Bone marrow (tissue), 2 donors: Measurements from ENCODE around the gene CCDC201.
"Not testable (repeated sequence)": the region's sequence is repeated elsewhere in the genome, so short reads cannot be mapped to it uniquely, and the experiment has no call there.

Experiments used
- DNase-seq, 2 donors: peaks; one replicate each; lab custom pipeline; 2025; lab: John Stamatoyannopoulos, UW

The CCDC201 gene

DNA sequence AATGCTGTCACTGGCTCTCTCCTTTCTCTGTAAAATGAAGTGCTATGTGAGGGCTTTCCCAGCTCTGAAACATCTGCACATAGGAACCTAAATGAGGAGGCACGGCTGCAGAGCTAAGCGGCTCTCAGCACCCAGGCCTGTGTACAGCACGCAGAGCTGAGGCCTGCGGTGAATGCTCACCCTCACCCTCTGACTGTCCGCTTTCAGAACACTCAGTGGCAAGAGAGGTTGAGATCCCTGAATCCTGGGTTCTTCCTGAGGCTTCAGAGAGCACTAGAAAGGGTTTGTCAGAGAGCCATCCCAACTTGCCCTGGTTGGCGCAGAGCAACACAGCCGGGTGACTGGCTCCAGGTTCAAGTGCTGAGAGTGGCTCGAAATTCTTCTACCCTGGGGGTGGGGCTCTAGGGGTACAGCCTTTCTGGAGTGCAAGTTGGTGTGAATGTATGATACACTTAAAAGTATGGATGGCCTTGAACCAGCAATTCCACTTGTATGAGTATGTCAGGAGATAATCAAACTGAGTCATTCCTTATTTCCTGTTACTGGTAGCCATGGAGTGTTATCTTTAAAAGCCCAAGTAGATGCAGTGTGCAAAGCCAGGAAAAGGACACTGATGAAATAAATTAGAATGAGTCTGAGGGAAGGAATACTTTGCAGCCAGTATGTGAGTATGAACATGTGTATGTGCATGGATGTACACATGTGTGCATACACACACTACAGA is 1.7 kb upstream of the CCDC201 start:
- no peak for DNase-seq

DNA sequence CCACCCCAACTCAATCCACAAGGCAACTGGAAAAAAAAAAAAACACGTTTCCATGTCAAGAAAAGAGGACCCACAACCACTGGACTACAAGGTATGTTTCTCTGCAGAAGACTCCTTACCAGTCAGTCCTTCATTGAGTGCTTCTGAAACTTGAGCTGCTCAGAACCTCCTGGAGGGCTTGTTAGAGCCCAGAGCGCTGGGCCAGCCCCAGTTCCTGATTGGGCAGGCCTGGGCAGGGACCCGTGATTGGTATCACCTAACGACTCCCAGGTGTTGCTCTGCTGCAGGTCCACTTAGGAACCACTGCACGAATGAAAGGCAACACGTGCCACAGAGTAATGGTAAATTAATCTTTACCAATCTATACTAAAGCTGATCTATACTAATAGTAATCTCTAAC is 473 bp upstream of the CCDC201 start:
- no peak for DNase-seq

DNA sequence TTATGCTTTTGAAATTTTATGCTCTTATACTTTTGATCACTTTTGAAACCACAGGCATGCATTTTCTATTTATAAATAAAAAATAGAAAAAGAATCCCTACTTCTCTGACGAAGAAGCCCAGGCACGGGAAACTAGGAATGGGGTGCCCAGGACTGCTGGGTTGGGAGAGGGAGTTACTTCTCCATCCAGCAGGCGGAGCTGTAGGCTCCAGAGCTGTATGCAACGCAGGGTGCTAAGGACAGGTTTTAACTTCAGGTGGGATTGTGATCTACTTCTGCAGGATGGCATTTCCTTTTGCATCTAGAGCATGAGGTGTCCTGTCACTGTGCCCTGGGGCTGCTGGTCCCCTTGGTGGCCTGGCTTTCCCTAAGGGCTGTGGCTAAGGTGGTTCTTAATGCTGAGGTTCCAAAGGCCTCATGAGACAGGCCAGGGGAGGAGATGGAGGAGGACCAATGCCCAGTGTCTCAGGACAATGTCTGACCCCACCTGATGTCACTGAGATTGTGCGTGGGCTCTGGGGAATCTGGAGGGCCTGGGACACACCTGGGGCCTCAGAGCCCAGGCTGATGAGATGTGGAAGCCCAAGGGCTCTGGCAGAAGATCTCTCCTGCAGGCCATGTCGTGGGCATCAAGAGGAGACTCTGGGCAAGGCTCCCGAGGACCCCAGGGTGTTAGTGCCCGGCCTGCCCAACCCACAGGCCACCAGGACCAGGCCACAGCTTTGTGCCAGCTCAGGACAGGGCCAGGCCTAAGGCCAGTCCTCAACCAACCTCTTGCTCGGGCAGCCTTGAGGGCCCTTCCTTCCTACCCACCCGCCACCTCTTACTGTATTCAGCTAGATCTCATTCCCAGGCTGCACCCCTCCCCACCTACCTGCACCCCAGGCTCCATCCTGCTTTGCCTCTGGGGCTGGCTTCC is 507 bp downstream of the CCDC201 start:
- no peak for DNase-seq

DNA sequence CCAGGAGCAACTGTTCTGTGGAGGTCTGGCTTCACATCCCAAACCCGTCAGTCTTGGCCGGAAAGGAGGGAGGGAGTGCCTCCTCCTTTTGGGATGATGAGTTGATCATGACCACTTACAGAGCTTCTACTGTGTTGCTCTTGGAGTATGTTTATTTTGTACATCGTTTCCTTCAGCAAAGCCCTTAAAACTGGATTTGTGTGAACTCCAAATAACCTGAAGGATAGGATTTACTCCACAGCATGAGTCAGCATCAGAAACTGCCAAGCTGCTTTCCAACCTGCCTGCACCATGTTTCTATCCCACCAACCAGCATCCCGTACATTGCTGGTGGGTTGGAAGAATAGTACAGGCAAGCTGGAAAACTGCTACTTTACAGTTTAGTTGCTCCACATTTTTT is 3.5 kb downstream of the CCDC201 start:
- no peak for DNase-seq

DNA sequence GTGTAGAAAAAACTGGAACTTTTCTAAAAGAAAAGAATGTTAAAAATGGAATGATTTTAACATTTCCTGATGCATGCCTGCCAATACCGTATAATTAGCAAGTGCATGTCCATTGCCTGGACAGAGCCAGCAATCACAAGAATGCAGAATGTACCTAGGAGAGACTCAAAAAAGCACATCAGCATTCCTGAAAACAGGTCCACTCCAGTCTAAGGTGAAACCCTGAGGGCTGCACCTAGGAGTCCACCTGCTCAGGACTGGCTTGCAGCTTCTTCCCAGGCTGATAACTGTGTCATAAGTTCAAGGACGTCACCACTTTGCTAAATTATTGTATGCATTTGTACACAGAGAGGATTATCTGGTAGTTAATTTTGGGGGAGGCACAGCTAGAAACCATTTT is 5.4 kb downstream of the CCDC201 start:
- no peak for DNase-seq

DNA sequence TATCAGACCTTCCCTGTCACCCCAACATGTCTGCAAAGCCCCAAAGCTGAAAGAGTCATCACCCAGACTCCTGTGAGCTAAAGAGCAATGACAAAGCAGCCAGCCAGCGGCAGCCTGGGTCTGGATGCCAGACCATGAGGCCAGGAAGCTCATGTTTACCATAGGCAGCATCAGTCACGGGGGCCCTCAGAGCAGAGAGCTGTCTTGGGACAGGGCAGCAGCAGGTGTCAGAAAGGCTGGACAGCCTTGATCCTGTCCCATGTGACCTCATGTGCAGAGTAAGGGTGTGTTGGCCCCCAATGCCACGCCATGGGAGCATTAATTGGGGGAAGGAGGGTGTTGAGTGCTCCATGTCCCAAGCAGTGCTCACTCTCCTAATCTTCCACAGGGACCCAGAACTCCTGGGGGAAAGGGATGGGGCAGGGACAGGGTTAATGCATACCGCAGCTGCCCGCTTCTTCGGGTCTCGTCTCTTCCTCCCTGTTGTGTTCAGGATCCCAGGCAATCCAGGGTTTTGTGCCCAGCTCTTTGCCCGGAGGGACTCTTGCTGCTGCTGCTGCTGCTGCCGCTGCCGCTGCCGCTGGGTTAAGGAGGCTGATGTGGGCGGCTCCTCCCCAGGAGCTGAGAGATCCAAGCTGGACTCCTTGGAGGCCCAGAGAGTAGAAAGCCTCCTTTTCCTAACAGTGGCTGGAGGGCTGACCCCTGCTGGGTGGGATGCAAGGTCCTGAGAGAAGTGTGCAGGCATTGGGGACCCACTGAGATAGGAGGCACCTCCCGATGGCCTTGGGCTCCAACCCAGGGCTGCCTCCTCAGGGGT is 7.1 kb downstream of the CCDC201 start:
- no peak for DNase-seq

DNA sequence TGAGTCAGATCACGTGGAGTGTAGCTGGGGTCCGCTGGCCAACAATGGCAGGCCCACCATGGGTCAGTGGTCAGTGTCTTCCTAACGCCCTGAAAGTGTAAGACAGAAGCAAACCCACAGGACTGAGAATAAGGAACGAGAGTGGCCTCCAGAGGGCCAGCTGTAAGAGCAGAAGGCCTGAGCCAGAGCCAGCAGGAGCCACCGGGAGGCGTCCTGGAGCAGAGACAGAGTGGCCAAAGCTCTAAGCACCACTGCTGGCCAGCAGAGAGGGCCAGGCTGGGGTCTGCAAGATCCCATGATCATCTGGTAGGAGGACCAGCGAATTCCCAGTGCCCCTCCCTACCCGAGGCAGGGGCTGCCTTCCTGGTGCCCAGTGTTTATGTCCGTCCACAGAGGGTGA is 9.2 kb downstream of the CCDC201 start:
- DNase-seq: no peak

DNA sequence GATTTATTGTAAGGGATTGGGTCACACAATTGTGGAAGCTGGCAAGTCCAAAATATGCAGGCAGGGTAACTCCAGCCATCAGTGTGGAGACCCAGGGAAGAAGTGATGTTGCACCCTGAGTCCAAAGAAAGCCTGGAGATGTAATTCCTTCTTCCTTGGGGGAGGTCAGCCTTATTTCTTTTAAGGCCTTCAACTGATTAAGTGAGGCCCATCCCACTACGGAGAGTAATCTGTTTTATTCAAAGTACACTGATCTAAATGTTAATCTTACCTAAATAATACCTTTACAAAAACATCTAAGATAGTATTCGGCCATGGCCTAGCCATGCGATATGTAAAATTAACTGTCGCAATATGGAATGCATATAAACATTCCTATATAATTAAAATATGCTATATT is 16.0 kb downstream of the CCDC201 start:
- DNase-seq: not testable (repeated sequence)

DNA sequence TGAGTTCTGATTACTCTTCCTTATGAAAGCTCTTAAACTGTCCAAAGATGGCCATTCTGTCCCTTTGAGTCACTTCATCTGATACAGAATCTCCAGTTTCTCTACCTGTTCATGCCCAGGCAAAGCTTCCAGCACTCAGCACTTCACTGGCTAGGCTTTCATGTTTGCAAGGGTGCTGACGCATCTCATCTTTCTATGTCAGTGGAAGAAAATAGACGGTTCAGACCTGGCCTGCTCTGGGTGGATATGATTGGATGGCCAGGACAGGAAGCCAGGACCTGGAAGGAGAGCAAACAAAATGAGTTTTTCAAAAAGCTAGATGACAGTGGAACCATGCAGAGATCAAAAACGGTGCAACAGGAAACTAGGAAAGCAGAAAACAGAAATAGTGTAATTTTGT is 17.2 kb downstream of the CCDC201 start:
- DNase-seq: not testable (repeated sequence)

DNA sequence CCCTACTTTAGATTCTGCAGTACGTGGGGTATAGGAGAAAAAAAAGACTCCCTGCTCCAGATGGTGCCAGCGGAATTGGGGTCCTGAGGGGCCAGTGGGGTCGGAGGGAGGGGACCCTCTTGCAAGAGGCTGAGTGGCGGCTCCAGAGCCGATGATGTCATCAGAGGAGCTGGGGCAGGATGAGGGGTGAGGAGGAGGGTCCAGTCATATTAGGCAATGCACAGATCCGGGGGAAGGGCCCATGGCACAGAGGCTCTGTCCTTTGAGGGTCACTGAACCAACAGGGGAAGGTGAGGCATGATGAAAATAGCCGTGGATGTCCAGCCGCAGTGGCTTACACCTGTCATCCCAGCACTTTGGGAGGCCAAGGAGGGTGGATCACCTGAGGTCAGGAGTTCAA is 19.4 kb downstream of the CCDC201 start:
- DNase-seq: not testable (repeated sequence)

DNA sequence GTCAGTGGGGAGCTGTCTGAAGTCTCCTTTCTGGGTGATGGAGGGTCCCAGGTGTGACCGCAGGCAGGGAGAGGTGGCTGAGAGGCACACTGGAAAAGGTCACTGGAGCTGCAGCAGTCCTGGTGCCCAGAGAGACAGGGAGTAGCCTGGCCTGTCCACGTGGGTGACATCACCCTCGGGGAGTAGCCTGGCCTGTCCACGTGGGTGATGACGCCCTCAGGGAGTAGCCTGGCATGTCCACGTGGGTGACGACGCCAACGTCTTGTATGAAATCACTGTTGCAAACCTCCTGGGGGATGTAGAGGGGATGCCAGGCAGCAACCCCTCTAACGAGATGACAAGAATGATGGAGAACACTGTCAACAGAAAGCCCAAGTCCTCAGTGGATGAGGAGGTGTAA is 19.9 kb downstream of the CCDC201 start:
- DNase-seq: not testable (repeated sequence)

DNA sequence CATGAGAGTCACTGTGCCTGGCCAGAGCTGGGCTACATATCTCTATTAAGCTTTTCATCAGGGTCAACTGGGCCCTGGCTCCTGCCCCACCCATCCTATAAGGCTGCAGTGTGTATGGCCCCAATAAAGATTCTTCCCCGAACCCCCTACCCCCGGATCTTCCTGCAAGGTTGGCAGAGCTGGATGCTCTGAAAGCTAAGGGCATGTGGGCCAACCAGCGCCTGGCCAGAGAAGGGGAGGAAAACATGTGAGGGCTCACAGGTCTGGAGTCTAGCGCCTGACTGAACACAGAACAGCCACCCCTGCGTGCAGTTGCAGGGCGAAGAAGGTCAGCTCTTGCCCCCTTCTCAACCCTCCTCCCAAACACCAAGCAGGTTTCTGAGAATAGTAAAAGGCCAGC is 24.1 kb downstream of the CCDC201 start:
- not testable (repeated sequence) for DNase-seq

DNA sequence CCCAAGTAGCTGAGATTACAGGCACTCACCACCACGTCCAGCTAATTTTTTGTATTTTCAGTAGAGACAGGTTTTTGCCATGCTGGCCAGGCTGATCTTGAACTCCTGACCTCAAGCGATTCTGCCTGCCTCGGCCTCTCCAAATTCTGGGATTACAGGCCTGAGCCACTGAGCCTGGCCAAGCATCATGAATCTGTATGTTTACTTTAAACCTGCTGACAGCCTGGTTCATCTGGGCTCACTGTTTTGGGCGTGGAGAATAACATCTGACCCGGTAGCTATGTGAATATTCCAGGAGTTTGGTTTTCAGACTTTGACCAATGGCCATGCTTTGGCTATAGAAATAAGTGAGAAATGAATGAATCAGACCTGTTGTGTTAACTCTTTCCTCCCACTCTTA is 26.3 kb downstream of the CCDC201 start:
- not testable (repeated sequence) for DNase-seq

DNA sequence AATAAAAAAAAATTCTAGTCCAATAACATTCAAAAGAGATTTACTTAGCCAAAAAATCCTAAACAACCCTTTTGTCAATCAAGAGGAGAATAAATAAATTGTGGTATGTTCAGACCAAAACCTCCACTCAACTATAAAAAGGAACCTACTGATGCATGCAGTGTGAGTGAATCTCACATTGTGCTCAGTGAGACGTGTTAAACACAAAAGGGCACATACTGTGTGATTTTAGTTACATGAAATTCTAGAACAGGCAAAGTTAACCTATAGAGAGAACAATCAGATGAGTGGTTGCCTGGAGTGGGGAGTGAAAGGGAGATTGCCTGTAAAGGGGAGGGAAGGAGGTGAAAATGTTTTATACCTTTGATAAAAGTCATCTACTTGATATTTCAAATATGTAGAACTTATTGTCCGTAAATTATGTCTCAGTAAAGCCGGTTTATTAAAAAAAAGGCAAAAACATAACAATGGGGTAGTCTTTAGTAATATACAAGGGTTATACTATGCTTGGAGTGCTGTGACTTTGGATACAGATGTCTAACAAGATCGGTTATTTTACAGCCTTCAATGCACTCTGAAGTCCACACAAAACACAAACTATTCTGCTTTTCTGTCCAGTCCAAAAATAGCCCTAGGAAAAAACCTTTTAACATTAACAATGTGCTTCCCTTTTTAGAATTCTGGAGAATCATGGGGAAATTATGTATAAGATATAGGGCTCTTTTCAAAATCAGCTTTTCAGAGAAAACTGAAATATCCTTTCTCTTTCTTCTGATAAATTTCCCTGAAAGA is 30.8 kb downstream of the CCDC201 start:
- not testable (repeated sequence) for DNase-seq

DNA sequence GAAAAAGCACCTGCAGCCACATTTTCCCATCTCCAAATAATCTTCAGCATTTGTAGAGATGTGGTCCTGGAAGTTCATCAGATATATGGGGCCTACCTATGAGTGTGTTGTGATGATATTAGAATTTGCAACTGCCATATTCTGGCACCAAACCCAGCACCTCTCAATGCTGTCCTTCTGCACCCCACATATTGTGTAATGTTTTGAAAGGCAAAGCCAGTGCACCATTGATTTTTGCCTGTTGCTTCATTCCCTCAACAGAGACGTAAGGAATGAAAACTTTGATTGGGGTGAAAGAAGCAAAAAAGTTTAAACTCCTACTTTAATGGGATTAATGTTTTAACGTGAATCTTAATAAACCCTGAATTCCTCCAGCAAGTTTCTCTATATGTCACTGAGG is 34.0 kb downstream of the CCDC201 start:
- not testable (repeated sequence) for DNase-seq

DNA sequence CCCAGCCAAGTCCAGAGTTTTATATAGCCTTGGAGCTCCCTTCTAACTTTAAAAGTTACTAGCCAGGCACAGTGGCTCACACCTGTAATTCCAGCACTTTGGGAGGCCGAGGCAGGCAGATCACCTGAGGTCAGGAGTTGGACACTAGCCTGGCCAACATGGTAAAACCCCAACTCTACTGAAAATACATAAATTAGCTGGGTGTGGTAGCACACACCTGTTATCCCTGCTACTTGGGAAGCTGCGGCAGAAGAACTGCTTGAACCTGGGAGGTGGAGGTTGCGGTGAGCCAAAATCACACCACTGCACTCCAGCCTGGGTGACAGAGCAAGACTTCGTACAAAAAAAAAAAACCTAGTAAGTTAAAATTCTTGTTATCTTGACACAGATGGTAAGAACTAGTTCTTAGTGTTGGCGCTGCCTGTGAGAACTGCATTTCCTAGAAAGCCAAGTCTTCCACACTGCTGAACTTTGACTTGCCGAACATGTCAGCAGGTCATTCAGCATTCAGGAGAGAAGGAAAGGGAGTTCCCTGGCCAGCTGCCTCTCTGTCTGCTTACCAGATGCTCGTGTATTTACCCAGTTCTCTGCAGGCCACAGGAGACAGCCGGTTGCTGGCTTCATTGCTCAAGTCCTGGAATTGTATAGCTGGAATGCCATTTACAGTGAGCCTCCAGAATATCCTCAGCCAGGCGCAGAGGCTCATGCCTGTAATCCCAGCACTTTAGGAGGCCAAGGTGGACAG is 40.3 kb downstream of the CCDC201 start:
- DNase-seq: not testable (repeated sequence)

DNA sequence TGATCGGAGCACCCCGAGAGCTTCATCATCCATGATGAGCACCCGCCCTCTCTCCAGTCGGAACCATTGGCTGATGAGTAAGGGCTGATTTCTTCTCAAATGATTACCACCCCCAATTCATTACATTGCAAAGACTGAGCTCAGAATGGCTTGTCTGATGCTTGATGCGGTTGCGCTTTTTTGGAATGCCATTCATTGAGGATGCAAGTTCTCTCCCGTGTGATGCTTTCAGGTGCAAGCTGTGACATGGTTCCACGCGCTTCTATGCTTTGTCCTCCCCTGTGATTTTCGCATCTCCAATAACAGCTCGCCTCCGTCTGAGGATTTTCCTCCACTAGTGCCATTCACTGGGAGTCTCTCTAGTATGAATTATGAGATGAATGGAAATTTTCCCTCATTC is 43.0 kb downstream of the CCDC201 start:
- not testable (repeated sequence) for DNase-seq

DNA sequence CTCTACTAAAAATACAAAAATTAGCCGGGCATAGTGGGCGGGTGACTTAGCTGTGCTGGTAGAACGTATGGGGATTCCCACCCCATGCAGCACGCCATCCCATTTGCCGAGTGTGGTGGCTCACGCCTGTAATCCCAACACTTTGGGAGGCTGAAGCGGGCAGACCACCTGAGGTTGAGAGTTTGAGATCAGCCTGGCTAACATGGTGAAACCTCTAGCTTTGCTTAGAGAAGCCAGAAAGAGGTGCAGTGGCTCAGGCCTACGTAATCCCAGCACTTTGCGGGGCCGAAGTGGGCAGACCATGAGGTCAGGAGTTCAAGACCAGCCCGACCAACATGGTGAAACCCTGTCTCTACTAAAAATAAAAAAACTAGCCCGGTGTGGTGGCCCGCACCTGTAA is 45.2 kb downstream of the CCDC201 start:
- DNase-seq: not testable (repeated sequence)

DNA sequence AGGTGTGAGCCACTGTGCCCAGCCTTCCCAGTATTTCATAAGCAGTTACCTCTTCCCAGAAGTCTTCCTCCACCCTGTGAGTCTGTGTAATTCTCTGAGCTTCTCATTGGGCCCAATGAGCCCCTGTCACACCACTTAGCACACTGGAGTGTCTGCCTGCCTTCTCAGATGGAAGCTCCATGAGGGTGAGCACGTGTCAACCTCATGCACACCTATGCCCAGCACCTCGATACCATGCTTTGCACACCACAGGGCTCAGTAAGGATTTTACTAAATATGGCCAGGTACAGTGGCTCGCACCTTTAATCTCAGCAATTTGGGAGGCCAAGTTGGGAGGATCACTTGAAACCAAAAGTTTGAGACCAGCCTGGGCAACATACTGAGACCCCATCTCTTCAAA is 46.3 kb downstream of the CCDC201 start:
- DNase-seq: not testable (repeated sequence)

DNA sequence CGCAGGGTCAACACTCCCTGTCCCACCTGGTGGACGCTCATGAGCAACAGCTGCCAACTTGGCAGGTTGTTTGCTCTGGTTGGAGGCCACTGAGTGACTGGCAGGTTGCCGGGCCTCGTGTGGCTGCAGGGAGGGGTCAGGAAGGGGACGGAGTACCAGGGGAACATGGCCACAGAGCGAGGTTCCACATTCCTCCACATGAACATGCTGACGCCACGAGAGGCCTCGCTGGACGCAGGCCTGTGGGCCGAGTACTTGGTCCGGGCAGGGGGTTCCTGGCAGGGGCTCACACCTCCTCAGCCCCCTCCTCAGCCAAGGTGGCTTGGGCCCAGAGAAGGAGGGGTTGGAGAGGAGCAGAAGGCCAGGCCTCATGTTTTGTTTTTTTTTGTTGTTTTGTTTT is 54.1 kb downstream of the CCDC201 start:
- not testable (repeated sequence) for DNase-seq

DNA sequence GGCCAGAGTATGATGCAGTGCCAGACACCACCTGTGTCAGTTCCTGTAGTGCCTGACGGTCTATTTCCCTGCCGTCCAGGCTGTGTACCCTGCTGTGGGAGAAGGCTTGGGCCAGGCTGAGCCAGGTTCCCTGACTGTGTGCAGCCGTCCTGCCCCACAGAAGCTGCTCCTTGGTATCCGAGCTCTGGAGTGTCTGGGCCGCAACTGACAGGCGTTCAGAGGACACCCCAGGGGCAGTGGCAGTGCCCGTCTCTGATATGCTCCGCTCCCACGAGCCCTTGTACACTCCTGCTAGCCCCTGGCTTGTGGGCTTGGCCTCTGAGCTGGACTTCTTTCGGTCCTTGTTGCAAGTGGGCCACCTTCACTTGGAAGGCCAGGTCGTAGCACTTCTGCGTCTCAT is 55.0 kb downstream of the CCDC201 start:
- not testable (repeated sequence) for DNase-seq
